ENCODE data around the gene HSDL2. TPM values are rescaled to one million over a fixed set of nuclear protein-coding genes. Genes with fewer than 3 reads are reported as not detected.

Gene HSDL2
- total RNA-seq, 1 donor from 2014 or later, result 26.5 TPM

DNA sequence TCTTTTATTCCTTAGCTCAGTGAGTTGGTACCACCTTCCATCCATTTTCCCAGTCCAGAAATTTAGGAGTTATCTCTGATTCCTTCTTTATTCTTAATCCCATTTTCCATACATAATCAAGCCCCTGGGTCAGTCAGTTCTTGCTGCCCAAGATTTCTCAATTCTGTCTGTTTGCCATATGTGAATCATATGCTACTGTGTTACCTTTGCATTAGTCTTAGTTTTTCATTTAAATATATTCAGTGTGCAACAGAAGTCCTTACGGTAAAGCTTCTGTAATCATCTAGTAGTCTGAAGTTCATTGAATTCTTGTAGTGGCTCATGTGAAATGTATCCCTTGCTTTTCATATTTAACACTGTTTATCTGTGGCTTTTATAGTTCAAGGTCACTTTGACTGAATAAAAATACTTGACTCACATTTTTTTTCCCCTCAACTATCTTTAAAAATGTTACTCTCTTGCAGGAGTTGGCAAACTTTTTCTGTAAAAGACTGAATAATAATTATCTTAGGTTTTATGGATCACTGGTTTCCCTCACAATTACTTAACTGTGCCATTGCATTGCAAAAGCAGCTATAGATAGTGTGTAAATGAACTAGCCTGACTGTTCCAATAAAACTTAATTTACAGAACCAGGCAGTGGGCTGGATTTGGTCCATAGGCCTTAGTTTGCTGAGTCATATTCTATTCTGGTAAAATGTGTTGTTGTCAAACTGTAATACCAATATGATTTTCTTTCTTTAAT lies 113.7 kb downstream of the HSDL2 start:
- H3K27me3 Mint-ChIP-seq (ENCODE audit: low read depth), result no peaks in the 10 kb centered on the region
- peaks cover 40% of the 10 kb centered on the region for H3K36me3 Mint-ChIP-seq
- no peak overlapping the region for H3K27ac Mint-ChIP-seq
- H3K9me3 Mint-ChIP-seq, result peaks cover 34% of the 10 kb centered on the region
- no peak overlapping the region for H3K4me3 Mint-ChIP-seq
- DNase-seq (ENCODE audit: low spot score in 2 of 2, unreplicated experiment in 2 of 2), result no peak
- TF ChIP-seq, protein P1, sequence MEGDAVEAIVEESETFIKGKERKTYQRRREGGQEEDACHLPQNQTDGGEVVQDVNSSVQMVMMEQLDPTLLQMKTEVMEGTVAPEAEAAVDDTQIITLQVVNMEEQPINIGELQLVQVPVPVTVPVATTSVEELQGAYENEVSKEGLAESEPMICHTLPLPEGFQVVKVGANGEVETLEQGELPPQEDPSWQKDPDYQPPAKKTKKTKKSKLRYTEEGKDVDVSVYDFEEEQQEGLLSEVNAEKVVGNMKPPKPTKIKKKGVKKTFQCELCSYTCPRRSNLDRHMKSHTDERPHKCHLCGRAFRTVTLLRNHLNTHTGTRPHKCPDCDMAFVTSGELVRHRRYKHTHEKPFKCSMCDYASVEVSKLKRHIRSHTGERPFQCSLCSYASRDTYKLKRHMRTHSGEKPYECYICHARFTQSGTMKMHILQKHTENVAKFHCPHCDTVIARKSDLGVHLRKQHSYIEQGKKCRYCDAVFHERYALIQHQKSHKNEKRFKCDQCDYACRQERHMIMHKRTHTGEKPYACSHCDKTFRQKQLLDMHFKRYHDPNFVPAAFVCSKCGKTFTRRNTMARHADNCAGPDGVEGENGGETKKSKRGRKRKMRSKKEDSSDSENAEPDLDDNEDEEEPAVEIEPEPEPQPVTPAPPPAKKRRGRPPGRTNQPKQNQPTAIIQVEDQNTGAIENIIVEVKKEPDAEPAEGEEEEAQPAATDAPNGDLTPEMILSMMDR (IDR thresholded peaks at IDR 0.05; ENCODE audit: unreplicated experiment), result no peak
- H3K4me1 Mint-ChIP-seq, result peaks cover 23% of the 10 kb centered on the region

DNA sequence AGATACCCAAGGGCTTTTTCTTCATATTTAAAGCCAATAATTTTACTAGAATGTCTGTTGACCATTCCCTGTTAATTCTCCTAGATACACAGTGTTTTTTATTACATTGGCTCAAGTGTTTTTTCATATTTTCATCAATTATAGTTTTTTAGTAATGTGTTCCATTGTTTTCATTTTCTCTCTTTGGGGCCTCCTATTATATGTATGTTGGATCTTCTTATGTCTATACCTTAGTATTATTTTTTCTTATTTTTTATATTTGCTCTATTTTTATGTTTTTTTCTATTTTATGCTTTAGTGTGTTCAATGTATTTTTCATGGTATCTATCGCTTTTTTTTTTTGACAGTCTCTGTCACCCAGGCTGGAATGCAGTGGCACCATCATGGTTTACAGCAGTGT lies 114.2 kb downstream of the HSDL2 start:
- H3K4me1 Mint-ChIP-seq, result peaks cover 18% of the 10 kb centered on the region
- DNase-seq (ENCODE audit: low spot score in 2 of 2, unreplicated experiment in 2 of 2), result no peak
- TF ChIP-seq, protein P1 (IDR thresholded peaks at IDR 0.05; ENCODE audit: unreplicated experiment), result no peak
- no peaks in the 10 kb centered on the region for H3K27me3 Mint-ChIP-seq (ENCODE audit: low read depth)
- H3K27ac Mint-ChIP-seq, result no peak overlapping the region
- no peak overlapping the region for H3K4me3 Mint-ChIP-seq
- peaks cover 40% of the 10 kb centered on the region for H3K9me3 Mint-ChIP-seq
- H3K36me3 Mint-ChIP-seq, result peaks cover 46% of the 10 kb centered on the region

GRCh38 chr9:112495614-112496013 lies 115.7 kb downstream of the HSDL2 start:
- H3K4me3 Mint-ChIP-seq, result no peak overlapping the region
- peaks cover 46% of the 10 kb centered on the region for H3K36me3 Mint-ChIP-seq
- no peaks in the 10 kb centered on the region for H3K27me3 Mint-ChIP-seq (ENCODE audit: low read depth)
- H3K9me3 Mint-ChIP-seq, result peaks cover 40% of the 10 kb centered on the region
- TF ChIP-seq, protein P1 (IDR thresholded peaks at IDR 0.05; ENCODE audit: unreplicated experiment), result no peak
- no peak overlapping the region for H3K27ac Mint-ChIP-seq
- peaks cover 4% of the 10 kb centered on the region for H3K4me1 Mint-ChIP-seq
- no peak for DNase-seq (ENCODE audit: low spot score in 2 of 2, unreplicated experiment in 2 of 2)

DNA sequence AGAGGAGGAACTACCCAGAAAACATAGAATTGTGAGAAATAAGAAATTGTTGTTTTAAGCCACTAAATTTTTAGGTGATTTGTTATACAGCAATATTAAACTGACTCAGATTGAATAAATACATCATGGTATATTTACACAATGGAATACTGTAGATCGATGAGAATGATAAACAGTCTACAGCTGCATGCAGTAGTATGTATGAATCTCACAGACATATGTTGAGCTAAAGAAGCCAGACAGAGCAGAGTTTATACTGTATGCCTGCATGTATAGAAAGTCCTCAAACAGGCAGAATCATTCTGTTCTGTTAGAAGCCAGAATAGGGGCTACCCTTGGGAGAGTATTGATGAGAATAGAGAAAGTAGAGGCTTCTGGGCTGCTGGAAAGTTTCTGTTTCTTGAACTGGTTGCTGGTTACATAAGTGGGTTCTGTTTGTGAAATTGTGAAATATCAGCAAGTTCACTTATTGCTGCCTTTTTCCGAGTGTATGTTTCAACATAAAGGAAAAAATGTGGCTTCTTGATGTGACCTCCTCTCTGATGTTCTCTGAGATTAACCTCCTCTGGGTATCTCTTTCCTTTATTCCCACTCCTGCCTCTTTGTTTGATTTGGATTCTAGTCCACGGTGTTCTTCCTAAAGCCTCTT lies 116.3 kb downstream of the HSDL2 start:
- Mint-ChIP-seq H3K36me3 (peaks cover 49% of the 10 kb centered on the region), H3K9me3 (peaks cover 40% of the 10 kb centered on the region), H3K4me3 (no peak overlapping the region), H3K27ac (peak overlapping the region; percentile 7), H3K4me1 (no peaks in the 10 kb centered on the region), H3K27me3 (ENCODE audit: low read depth) (no peaks in the 10 kb centered on the region)
- no peak for DNase-seq (ENCODE audit: low spot score in 2 of 2, unreplicated experiment in 2 of 2)
- TF ChIP-seq, protein P1 (IDR thresholded peaks at IDR 0.05; ENCODE audit: unreplicated experiment), result no peak

DNA sequence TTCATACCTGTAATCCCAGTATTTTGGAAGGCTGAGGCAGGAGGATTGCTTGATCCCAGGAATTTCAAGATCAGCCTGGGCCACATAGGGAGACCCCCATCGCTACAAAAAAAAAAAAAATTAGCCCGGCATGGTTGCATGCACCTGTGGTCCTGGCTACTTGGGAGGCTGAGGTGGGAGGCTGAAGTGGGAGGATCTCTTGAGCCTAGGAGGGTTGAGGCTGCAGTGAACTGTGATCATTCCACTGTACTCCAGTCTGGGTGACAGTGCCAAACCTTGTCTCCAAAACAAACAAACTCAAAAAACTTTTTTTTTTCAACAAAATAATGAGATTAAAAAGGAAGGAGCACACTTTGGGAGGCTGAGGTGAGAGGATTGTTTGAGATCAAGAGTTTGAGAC lies 120.9 kb downstream of the HSDL2 start:
- Mint-ChIP-seq H3K9me3 (peaks cover 12% of the 10 kb centered on the region), H3K36me3 (peaks cover 22% of the 10 kb centered on the region), H3K27ac (no peak overlapping the region), H3K4me1 (no peaks in the 10 kb centered on the region), H3K4me3 (no peak overlapping the region), H3K27me3 (ENCODE audit: low read depth) (no peaks in the 10 kb centered on the region)
- TF ChIP-seq, protein P1 (IDR thresholded peaks at IDR 0.05; ENCODE audit: unreplicated experiment), result no peak
- no peak for DNase-seq (ENCODE audit: low spot score in 2 of 2, unreplicated experiment in 2 of 2)
